Measurements from ENCODE around the gene CARNS1.
"Not testable (repeated sequence)": the region's sequence is repeated elsewhere in the genome, so short reads cannot be mapped to it uniquely, and the experiment has no call there.

CARNS1 gene

DNA sequence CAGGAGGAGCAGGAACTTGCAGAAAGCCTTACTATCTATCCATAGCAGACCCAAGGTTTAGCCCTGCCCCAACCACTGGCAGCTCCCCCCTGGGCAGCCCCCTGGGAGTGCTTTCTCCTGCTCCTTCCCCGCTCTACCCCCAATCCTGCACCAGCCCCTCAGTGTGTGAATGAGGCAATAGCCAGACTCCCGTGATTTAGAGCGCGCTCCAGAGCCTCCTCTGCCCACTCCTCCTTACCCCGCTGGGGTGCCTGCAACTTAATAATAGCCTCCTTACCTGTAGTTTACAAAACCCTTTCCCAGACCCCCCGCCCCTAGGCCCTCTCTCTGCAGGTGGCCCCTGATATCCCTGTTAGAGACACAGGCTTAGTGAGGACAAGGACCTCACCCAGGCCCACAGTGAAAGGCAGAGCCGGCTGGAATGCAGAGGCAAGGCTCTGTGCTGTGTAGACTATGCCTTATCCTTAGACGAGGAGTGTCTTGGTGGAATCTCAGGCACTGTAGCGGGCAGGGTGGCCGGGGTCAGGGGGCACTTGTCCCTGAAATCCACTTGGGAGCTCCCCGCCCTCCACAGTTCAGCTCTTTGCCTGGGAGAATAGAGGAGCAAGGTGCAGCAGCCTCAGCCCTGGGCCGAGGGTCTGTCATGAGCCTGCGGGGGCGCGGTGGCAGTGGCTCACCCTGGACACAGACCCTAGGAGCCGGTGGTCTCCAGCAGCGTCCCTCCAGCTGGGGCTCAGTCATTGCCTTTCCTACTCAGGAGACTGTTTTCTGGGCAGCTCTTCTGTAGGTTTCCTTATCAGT lies 4.3 kb upstream of the CARNS1 start:
- DNase-seq: no peak

DNA sequence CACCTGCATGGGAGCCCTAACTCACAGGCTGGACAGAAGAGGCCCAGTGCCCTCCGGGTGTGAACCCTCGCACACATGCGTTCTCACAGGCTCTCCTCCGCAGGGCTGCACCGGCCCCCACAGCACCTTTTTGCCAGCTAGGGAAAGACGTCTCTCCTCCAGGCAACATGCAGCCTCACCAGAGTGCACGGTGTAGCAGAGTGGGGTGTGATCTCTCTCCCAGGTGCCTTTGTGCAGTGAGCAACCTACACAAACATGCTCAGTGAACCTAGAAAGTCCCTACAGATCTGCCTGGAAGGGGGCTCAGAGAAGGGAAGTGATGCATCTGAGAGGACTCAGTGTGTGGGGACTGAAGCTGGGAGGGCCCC lies 3.7 kb upstream of the CARNS1 start:
- no peak for DNase-seq

DNA sequence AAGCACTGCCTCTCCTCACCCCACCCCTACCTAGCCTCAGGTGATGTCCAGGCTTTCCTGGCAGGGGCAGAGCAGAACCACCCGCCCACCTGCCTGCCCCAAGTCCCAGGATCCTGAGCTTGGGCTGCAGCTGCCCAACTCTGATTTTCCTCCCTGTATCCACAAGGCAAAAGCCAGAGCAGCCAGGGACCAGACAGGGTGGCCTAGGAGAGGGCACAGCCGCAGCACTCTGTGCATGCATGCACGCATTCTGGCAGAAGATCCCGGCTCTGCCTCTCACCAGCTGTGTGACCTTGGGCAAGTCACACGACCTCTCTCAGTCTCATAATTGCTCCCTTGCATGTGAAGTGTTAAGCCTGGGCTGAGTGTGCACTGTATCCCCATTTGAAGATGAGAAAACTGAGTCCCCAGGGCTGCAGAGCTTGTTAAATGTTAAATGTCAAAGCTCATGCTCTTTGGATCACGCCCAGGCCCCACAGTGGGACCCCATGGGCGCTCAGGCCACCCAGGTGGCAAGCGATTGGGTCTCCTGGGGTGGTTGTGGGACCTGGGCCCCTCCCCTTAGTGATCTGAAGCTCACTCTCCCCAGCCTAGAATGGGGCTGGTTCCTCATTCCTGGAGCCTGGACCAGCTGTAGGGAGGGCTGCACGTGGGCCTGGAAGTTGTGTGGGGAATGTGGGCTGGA lies 2.8 kb upstream of the CARNS1 start:
- DNase-seq: no peak

DNA sequence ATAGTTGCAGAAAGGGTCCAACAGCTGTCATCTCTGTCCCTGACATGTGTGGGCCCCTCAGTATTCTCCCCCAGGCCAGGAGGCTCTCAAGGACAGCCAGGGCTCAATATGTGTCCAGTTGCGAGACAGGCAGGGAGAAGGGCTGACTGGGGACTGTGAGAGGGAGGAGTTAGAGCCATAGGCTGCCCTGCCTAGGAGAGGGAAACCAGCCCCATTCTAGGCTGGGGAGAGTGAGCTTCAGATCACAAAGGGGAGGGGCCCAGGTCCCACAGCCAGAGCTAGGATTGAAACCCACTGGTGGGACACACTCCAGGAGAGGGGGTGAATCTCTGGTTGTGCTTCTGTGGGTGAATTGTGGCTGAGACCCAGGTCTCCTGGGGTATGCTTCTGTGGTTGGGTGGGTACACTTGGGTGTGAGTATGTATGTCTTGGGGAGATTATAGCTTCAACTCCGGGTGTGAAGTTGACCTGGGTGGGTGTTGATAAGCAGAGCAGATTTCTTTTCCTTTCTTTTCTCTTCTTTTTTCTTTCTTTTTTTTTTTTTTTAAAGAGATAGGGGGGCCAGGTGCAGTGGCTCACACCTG lies 2.1 kb upstream of the CARNS1 start:
- no peak for DNase-seq

DNA sequence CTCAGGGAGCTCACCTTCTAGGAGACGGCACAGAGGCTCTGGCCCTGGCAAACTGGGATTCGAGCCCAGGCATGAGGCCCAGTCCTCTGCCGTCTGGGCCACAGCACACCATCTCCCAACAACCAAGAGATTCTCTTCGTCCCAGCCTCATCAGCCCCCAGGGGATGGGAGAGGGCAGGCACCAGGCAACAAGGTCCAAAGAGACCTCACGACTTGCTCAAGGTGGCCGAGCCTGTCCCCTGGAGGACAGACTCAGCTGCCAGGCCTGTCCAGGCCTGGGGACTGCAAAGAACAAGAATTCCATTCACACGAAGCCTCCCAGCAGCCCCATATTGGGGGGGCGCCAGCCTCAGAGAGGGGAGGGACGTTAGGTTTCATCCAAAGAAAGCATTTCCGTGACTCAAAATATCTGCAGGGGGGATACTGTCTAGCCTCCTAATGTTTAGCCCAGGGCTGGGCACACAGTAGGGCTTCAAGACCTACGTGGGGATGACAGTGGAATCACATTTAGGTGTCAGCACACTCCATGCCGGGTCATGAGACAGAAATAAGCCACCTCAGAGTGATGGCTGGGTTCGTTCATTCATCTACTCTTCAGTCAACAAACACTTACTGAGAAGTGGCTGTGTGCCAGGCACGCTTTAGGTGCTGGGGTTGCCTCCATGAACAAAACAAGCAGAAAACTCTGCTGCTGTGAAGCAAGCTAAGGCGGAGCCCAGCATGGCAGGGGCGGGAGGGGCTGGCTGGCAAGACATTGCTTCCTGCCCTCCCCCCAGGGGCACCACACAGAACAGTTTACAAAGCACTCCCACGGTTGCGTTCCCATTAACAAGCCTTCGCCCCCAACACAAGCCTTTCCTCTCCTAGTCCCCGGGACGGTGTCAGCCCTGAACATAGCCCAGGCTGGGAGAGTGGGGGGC lies 1.2 kb downstream of the CARNS1 start:
- no peak for DNase-seq

DNA sequence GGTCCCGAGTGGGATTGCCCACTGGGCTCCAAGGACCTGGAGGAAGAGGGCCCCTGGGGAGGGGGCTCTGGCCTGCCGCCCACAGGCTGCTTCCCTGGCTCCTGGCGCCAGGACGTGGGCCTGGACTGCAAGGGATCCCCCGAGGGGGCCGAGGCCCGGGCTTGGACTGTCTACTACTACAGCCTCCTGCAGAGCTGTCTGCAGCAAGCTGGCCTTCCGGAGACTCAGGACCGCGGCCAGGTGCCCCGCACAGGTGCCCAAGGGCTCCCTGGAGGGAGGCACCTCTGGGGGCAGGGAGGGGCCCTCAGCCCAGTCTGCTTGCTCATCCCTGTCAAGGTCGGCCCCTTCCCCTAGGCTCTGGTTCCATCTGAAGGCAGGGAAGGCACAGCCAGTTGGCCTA lies 1.9 kb downstream of the CARNS1 start:
- no peak for DNase-seq

DNA sequence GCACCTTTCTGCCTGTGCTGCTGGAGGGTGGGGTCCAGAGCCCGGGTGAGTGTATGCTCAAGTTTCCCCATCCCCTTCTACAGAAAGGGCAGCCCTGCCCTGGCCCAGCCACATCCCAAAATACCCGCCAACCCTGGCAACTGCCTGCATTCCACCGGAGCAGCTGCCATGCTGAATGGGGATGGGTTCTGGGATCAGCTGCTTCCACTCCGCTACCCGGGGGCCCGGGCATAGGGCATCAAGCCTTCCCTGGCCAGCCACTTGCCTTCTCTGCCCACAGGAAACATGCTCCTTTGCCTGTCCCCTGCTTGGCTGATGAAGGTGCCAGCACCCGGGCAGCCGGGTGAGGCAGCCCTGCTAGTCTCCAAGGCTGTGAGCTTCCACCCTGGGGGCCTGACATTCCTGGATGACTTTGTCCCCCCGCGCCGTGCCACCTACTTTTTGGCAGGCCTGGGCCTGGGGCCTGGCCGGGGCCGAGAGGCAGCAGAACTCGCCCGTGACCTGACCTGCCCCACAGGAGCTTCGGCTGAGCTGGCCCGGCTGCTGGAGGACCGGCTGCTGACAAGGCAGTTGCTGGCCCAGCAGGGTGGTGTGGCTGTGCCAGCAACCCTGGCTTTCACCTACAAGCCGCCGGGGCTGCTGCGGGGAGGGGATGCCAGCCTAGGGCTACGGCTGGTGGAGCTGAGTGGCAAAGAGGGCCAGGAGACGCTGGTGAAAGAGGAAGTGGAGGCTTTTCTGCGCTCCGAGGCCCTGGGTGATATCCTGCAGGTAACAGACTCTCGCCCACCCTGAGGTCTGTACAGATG lies 3.2 kb downstream of the CARNS1 start:
- DNase-seq: no peak

DNA sequence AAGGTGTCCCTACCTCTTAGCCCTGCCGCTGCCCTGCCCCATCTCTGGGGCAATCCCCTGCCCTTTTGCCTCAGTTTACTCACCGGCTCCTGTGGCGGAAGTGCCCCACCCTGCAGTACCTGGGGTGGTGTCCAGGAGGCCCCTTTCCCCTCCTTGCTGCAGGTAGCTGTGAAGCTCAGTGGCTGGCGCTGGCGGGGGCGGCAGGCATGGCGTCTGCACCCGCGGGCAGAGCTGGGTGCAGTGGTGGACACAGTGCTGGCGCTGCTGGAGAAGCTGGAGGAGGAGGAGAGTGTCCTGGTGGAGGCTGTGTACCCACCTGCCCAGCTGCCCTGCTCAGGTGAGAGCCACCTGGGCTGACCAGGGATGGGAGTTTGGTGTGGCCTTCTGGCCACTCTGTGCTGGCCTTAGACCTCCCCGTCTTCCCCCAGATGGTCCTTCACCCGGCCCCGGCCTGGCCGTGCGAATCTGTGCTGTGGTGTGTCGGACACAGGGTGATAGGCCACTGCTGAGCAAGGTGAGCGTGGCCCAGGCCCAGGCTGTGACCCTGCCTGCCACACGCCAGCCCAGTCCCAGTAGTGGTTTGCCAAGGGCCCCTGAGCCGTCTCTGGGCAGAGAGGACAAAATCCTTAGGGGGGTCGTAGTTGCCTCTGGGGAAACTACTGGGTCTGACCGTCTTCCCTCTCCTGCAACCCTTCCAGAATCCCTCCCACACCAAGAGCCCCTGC lies 4.0 kb downstream of the CARNS1 start:
- DNase-seq: no peak

DNA sequence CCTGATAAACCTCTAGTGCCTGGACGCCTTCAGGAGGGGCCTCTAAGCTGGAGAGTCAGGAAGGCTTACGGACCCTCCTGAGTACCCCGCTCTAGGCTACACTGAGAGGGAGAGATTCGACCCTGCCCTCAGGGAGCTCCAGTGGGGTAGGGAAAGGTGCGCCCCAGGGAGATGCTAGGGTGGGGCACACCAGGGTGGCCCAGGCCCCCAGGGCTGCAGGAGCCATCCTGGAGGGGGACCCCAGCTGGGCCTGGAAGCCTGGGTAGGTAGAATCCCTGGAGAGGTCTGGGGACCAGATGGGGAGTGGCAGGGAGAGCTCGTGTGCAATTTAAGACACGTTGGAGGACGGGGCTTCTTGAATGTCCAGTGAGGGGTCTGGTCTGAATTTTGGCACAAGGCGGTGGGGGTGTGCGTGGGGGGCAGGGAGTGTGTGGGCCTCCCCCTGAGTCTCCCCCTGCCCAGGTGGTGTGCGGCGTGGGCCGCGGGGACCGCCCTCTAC lies 4.7 kb downstream of the CARNS1 start:
- no peak for DNase-seq

DNA sequence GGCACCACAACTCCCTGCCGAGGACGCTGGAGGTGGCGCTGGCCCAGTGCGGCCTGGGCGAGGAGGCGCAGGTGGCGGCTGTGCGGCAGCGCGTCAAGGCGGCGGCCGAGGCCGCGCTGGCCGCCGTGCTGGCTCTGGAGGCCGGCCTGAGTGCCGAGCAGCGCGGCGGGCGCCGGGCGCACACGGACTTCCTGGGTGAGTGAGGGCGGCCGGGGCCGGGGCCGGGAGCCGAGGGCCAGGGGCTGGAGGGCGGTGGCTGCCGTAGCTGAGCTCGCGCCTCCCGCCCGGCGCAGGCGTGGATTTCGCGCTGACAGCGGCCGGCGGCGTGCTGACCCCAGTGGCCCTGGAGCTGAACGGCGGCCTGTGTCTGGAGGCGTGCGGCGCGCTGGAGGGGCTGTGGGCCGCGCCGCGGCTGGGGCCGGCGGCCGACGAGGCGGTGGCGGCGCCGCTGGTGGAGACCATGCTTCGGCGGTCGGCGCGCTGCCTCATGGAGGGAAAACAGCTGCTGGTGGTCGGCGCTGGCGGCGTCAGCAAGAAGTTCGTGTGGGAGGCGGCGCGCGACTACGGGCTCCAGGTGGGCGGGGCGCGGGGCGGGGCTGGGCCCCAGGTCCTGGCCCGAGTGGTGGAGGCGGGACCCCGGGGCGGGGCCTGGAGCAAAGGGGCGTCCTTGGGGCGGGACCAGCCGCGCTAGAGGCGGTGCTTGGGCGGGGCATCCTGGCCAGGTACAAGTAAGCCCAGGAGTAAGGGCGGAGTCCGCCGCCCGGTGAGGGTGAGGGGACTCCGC lies 5.4 kb downstream of the CARNS1 start:
- DNase-seq: peak; percentile 94

DNA sequence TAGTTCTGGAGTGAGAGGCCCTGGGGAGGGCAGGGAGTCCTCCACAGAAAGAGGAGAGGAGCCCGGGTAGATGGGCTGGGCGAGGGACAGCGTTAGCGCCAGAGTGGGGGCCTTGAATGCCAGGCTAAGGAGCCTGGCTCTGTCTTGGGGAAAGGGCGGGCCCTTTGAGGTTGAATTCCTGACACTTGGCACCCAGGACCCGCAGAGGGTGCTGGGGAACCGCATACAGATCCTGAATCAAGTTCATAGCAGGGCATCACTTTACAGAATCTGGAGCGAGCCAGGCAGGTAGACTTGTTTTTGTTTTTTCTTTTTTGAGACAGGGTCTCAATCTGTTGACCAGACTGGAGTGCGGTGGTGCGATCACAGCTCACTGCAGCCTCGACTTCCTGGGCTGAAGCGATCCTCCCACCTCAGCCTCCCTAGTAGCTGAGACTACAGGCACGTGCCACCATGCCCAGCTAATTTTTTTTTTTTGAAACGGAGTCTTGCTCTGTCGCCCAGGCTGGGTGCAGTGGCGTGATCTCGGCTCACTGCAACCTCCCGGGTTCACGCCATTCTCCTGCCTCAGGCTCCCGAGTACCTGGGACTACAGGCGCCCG lies 6.1 kb downstream of the CARNS1 start:
- DNase-seq: no peak

DNA sequence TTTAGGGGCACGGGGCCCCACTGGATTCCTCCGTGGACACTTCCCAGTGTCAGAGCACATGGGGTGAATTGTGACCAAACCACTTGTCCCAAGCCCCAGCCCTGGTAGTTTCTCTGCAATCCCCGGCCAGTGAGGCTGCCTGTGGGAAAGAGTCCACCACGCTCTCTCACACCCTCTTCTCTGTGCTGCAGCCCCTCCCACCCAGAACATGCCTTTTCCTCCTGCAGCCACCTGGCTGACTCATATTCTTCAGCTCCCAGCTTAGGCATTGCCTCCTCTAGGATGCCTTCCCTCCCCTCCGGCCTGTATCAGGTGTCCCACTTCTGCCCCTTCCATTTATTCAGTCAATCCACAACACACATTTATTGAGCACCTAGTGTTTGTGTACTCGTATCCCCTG lies 7.4 kb downstream of the CARNS1 start:
- DNase-seq: no peak

DNA sequence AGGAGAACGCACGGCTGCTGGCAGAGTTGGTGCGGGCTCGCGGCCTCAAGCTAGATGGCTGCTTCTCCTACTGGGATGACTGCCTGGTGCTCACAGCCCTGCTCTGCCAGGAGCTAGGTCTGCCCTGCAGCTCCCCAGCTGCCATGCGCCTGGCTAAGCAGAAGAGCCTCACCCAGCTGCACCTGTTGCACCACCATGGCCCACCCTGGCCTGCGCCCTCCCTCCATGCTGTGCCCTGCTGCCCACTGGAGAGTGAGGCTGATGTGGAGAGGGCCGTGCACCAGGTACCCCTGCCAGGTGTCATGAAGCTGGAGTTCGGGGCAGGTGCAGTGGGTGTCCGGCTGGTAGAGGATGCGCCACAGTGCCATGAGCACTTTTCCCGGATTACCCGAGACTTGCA lies 8.0 kb downstream of the CARNS1 start:
- no peak for DNase-seq

DNA sequence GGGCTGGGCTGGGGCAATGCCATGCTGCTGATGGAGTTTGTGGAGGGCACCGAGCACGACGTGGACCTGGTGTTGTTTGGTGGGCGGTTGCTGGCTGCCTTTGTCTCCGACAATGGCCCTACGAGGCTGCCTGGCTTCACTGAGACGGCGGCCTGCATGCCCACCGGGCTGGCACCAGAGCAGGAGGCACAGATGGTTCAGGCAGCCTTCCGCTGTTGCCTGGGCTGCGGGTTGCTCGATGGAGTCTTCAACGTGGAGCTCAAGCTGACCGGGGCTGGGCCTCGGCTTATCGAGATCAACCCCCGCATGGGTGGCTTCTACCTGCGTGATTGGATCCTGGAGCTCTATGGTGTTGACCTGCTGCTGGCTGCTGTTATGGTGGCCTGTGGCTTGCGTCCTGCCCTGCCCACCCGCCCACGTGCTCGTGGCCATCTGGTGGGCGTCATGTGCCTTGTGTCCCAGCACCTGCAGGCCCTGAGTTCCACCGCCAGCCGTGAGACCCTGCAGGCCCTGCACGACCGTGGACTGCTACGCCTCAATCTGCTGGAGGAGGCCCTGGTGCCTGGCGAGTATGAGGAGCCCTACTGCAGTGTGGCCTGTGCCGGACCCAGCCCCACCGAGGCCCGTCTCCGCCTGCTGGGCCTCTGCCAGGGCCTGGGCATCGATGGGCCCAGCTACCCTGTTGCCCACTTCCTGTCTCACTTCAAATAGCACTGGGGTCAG lies 8.6 kb downstream of the CARNS1 start:
- DNase-seq: no peak

DNA sequence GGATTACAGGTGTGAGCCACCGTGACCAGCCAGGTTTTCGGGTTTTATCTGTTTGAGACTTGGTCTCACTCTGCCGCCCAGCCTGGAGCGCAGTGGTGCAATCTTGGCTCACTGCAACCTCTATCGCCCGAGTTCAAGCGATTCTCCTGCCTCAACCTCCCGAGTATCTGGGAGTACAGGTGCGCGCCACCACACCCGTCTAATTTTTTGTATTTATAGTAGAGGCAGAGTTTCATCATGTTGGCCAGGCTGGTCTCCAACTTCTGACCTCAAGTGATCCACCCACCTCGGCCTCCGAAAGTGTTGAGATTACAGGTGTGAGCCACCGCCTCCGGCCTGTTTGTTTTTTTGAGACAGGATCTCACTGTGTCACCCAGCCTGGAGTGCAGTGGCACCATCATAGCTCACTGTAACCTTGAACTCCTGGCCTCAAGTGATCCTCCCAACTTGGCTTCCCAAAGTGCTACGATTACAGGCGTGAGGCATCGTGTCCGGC lies 11.9 kb downstream of the CARNS1 start:
- DNase-seq: not testable (repeated sequence)

DNA sequence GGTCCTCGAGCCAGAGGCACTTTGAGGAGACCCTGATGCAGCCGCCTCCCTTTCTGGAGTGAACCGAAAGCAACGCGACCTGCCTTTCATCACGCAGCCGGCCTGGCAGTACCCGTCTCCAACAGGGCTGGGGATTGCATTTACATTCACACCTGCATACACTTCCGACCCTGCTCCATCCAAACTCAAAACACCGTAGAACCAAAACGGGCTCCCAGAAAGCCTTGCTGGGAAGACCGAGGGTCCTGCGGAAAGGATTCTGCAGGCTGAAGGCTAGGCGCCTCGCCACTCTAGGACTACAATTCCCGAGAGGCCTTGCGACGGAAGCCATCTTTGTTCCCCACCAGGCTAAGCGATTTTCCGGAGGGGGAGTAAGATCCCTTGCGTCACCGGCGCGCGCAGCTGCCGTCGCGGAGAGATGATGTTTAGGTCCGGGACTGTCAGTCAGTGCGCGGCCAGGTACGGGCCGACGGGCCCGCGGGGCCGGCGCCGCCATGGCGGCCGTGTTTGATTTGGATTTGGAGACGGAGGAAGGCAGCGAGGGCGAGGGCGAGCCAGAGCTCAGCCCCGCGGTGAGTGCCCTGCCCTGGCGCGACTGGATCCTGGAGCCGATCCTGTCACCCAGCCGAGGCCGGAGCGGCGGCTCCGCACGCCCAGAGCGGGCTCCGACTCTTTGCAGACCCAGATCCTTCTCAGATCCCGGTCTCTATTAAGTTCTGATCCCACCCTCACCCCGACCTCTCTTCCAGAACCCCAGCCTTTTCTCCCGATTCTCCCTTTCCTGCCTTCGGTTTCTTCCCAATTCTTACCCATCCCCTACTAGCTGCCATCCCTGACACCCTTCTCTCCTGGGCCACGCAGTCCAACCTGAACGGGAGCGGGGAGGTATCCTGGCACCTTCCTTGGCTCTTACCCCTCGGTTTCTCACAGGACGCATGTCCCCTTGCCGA lies 12.8 kb downstream of the CARNS1 start, which contains the start of gene RPS6KB2:
TSS of gene RPS6KB2 (plus strand) at position 443 of the 950 bp plus-strand sequence. CDS start at position 495, 52 bp downstream.
- peak; percentile 97 for DNase-seq

DNA sequence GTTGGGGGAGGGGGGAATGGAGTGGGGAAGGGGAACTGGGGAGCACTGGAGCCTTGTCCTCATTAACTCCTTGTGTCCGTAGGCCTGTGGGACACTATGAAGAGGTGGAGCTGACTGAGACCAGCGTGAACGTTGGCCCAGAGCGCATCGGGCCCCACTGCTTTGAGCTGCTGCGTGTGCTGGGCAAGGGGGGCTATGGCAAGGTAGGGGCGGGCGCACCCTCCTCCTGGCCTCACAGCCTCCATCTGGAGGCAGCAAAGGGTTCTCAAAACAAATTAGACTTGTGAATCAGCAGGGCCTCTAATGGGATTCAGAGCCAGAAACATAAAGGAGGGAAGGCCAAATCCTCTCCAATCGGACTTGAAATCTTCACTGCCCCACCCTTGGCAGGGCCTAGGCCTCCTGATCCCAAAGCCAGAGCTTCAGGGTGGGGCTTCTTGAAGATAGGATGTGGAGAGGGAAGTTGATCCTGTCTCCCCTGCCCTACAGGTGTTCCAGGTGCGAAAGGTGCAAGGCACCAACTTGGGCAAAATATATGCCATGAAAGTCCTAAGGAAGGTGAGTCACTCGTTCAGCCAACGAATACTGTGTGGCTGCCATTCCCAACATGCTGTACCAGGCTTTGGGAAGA lies 13.7 kb downstream of the CARNS1 start:
- DNase-seq: no peak
